Measurements from ENCODE around the gene APOD.

DNA sequence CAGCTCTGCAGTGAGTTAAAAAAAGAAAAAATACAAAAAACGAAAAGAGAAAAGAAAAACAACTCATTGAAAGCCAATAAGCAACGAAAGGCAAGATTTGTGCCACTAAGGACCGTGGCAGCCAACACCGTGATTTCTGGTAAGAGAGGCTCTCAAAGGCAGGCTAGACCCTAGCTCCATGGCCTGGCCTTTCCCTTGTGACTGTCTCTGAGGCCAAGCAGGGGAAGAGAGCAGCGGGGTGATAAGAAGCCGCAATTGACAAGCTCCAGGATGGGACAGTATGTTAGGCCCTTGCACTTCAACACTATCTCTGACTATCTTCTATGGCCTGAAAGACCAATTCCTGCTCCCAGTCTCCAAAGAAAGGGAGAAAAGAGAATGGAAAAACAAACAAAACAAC lies 12.4 kb downstream of the APOD start:
- TF ChIP-seq POLR2AphosphoS5 (IDR thresholded peaks at IDR 0.05; ENCODE audit: insufficient read depth in 1 of 2, low read depth in 1 of 2), result no peak
- no peak for TF ChIP-seq CTCF (IDR thresholded peaks at IDR 0.05)
- no peak for TF ChIP-seq POLR2A (IDR thresholded peaks at IDR 0.05)

Measured in vagina (tissue), 2 donors.